Brain microvascular endothelial cell (primary cell): ENCODE results near the gene CDH13.

Source experiments
- DNase-seq: peaks from one replicate; pipeline ENCODE4 v3.0.0-alpha.2; 2020
- H3K27ac ChIP-seq: fragments of 250-450 bp; sonication (Bioruptor Pico); 2 replicates; pipeline ENCODE4 v1.5.1; 2020; ENCODE audit warnings: mild to moderate bottlenecking, moderate library complexity
- H3K27me3 ChIP-seq: fragments of 250-450 bp; sonication (Bioruptor Pico); replicated peaks from 2 replicates; pipeline ENCODE4 v1.5.1; 2020; ENCODE audit warnings: mild to moderate bottlenecking
- H3K36me3 ChIP-seq: fragments of 250-450 bp; sonication (Bioruptor Pico); replicated peaks from 2 replicates; pipeline ENCODE4 v1.5.1; 2020; ENCODE audit warnings: mild to moderate bottlenecking
- H3K4me3 ChIP-seq: 2 replicates; pipeline ENCODE4 v1.5.1; 2011; ENCODE audit warnings: low read depth, mild to moderate bottlenecking, control low read depth, low read length, moderate library complexity
- CTCF ChIP-seq: IDR thresholded peaks from 2 replicates; pipeline ENCODE4 v1.5.1; 2011; ENCODE audit warnings: low read depth, mild to moderate bottlenecking, moderate library complexity, low read length, control low read depth, inconsistent platforms; ENCODE audit errors: missing control alignments
- in situ Hi-C: cut with HindIII; loops from 2 replicates; pipeline ENCODE4 v1.10.0; 2017; ENCODE audit warnings: low sequenced_read_pairs, low pct_ligation_motif_present

The CDH13 gene

GRCh38 chr16:82626791-82627261 is at the start of gene CDH13:
Gene CDH13 (plus strand): TSS chr16:82626969.
- peak within 1 kb of the TSS; percentile 81 for H3K27ac ChIP-seq
- peak; percentile 75 for DNase-seq
- H3K36me3 ChIP-seq = no peaks in the 10 kb centered on the region
- in situ Hi-C loops = loop anchor here (25.0 kb wide), 1 partner anchor 435 kb away; no protein-coding TSS in a partner anchor
- H3K27me3 ChIP-seq = no peaks in the 10 kb centered on the region
- H3K4me3 ChIP-seq = peak within 1 kb of the TSS; percentile 75
- no peak for TF ChIP-seq CTCF

- DNase-seq = no peak
- peaks cover 11% of the 10 kb centered on the region for H3K27me3 ChIP-seq
- in situ Hi-C loops = no loop called here
- H3K27ac ChIP-seq = no peak overlapping the region
- TF ChIP-seq CTCF = peak; percentile 58
- no peak overlapping the region for H3K4me3 ChIP-seq
- H3K36me3 ChIP-seq = no peaks in the 10 kb centered on the region
Measured at GRCh38 chr16:82580298-82580890, 46.4 kb upstream of the CDH13 start.

GRCh38 chr16:82582975-82583374 is 43.8 kb upstream of the CDH13 start:
- TF ChIP-seq CTCF = no peak
- Histone ChIP-seq H3K27ac (no peak overlapping the region), H3K36me3 (no peaks in the 10 kb centered on the region), H3K27me3 (peaks cover 3% of the 10 kb centered on the region), H3K4me3 (no peak overlapping the region)
- in situ Hi-C loops = no loop called here
- no peak for DNase-seq

GRCh38 chr16:82583422-82583821 is 43.3 kb upstream of the CDH13 start:
- no peak for DNase-seq
- Histone ChIP-seq H3K4me3 (no peak overlapping the region), H3K27ac (no peak overlapping the region), H3K27me3 (peaks cover 3% of the 10 kb centered on the region), H3K36me3 (no peaks in the 10 kb centered on the region)
- TF ChIP-seq CTCF = no peak
- in situ Hi-C loops = no loop called here

- in situ Hi-C loops = no loop called here
- peaks cover 3% of the 10 kb centered on the region for H3K27me3 ChIP-seq
- H3K27ac ChIP-seq = no peak overlapping the region
- H3K4me3 ChIP-seq = no peak overlapping the region
- DNase-seq = no peak
- no peak for TF ChIP-seq CTCF
- no peaks in the 10 kb centered on the region for H3K36me3 ChIP-seq
Measured at GRCh38 chr16:82584553-82585152, 42.1 kb upstream of the CDH13 start.
